GM18505 (cell line): Measurements from ENCODE around the gene TRRAP.

ENCODE experiments used
- ATAC-seq: cut with Tn5 transposase; IDR thresholded peaks from one replicate; pipeline ENCODE4 v1.9.1; 2021; ENCODE audit not compliant: unreplicated experiment
- POLR2A ChIP-seq: IDR thresholded peaks from 4 replicates; pipeline ENCODE4 v1.6.1; 2011; ENCODE audit warnings: borderline replicate concordance; ENCODE audit not compliant: insufficient read depth, insufficient read length; ENCODE audit errors: extremely low read depth

The TRRAP gene

GRCh38 chr7:98997846-98998245, 119.5 kb downstream of the TRRAP start:
- TF ChIP-seq POLR2A = no peak
- ATAC-seq = no peak

- no peak for TF ChIP-seq POLR2A
- no peak for ATAC-seq
These were observed 120.7 kb downstream of the TRRAP start for GRCh38 chr7:98998821-98999725.

- no peak for TF ChIP-seq POLR2A
These were observed 122.0 kb downstream of the TRRAP start for GRCh38 chr7:99000196-99000903.

GRCh38 chr7:99000904-99001465, 122.7 kb downstream of the TRRAP start:
- ATAC-seq = no peak
- no peak for TF ChIP-seq POLR2A

More at GRCh38 chr7:99000196-99000903, 122.0 kb downstream of the TRRAP start:
- ATAC-seq = no peak

GRCh38 chr7:99001482-99002147, 123.3 kb downstream of the TRRAP start:
- ATAC-seq = no peak
- TF ChIP-seq POLR2A = no peak

- ATAC-seq = no peak
- TF ChIP-seq POLR2A = no peak
These were observed 124.0 kb downstream of the TRRAP start for GRCh38 chr7:99002148-99002826.

GRCh38 chr7:99002827-99003212, 124.5 kb downstream of the TRRAP start:
- no peak for TF ChIP-seq POLR2A
- no peak for ATAC-seq

GRCh38 chr7:99003419-99003818, 125.1 kb downstream of the TRRAP start:
- no peak for ATAC-seq
- TF ChIP-seq POLR2A = no peak

- no peak for ATAC-seq
- no peak for TF ChIP-seq POLR2A
These were observed 125.9 kb downstream of the TRRAP start for GRCh38 chr7:99004216-99004615.

GRCh38 chr7:99004781-99005500, 126.6 kb downstream of the TRRAP start:
- no peak for TF ChIP-seq POLR2A
- no peak for ATAC-seq

GRCh38 chr7:99005776-99006175, 127.4 kb downstream of the TRRAP start:
- TF ChIP-seq POLR2A = no peak
- ATAC-seq = no peak
